C4-2B (cell line): ENCODE data around the gene PLXNB3.

Experiments
- H3K27ac ChIP-seq: fragments of 450-650 bp; 2 replicates; pipeline ENCODE4 v1.5.1; 2017
- CTCF ChIP-seq: fragments of 450-650 bp; conservative IDR thresholded peaks from 2 replicates; pipeline ENCODE4 v1.5.1; 2017; ENCODE audit warnings: mild to moderate bottlenecking
- ZFX ChIP-seq: fragments of 450-650 bp; IDR thresholded peaks from 2 replicates; pipeline ENCODE4 v1.6.1; 2017

Gene PLXNB3

GRCh38 chrX:153794018-153794896, 30.2 kb downstream of the PLXNB3 start, which contains the start of the genes IDH3G and SSR4:
Gene IDH3G, minus strand, starts transcription at chrX:153794375. Its CDS starts 49 bp downstream, at chrX:153794326.
Gene SSR4, plus strand, starts transcription at chrX:153794668. Its CDS starts 20 bp downstream, at chrX:153794688.
- peak within 1 kb of the TSS; percentile 95 for H3K27ac ChIP-seq
- TF ChIP-seq CTCF (no peak), ZFX (peak; percentile 61; the same call in 1 of the 2 replicates)

GRCh38 chrX:153794897-153795816, 31.1 kb downstream of the PLXNB3 start:
- 0 out of 2 replicates have a peak, but pooled peaks have one; percentile 44 for TF ChIP-seq ZFX
- no peak for TF ChIP-seq CTCF
- H3K27ac ChIP-seq: peak overlapping the region; percentile 95

- H3K27ac ChIP-seq: no peak overlapping the region
- TF ChIP-seq ZFX (no peak), CTCF (no peak)
Measured at GRCh38 chrX:153797415-153798015, 33.5 kb downstream of the PLXNB3 start.

- H3K27ac ChIP-seq: no peak overlapping the region
- no peak for TF ChIP-seq ZFX
- no peak for TF ChIP-seq CTCF
Measured at GRCh38 chrX:153799326-153799725, 35.3 kb downstream of the PLXNB3 start.

GRCh38 chrX:153800177-153800722, 36.2 kb downstream of the PLXNB3 start:
- TF ChIP-seq ZFX: no peak
- no peak for TF ChIP-seq CTCF
- no peak overlapping the region for H3K27ac ChIP-seq

- TF ChIP-seq ZFX (no peak), CTCF (no peak)
- no peak overlapping the region for H3K27ac ChIP-seq
Measured at GRCh38 chrX:153800746-153801145, 36.7 kb downstream of the PLXNB3 start.
